ENCODE measurements around the gene LMOD3.

Gene LMOD3

GRCh38 chr3:69090021-69090420 lies 32.4 kb downstream of the LMOD3 start:
- no peak for DNase-seq

- DNase-seq, result no peak
Observed at GRCh38 chr3:69088063-69088462, 34.3 kb downstream of the LMOD3 start.

- DNase-seq, result no peak
Observed at GRCh38 chr3:69087030-69087791, 35.2 kb downstream of the LMOD3 start.

GRCh38 chr3:69085833-69086722 lies 36.3 kb downstream of the LMOD3 start:
- peak; percentile 23 for DNase-seq

- DNase-seq, result no peak
Observed at GRCh38 chr3:69085168-69085832, 37.1 kb downstream of the LMOD3 start.

- DNase-seq, result peak; percentile 79
Observed at GRCh38 chr3:69084326-69085167, 37.8 kb downstream of the LMOD3 start, which contains the start of gene ARL6IP5. ARL6IP5 (plus strand) TSS chr3:69084937; CDS start chr3:69085048, 111 bp downstream.

- no peak for DNase-seq
Observed at GRCh38 chr3:69082805-69083204, 39.6 kb downstream of the LMOD3 start.

- no peak for DNase-seq
Observed at GRCh38 chr3:69082361-69082760, 40.0 kb downstream of the LMOD3 start.

- no peak for DNase-seq
Observed at GRCh38 chr3:69081583-69082262, 40.7 kb downstream of the LMOD3 start.

- DNase-seq, result peak; percentile 52
Observed at GRCh38 chr3:69080233-69080920, 42.0 kb downstream of the LMOD3 start, which contains the start of gene UBA3. UBA3 (minus strand) TSS chr3:69080365; CDS start chr3:69080353, 12 bp downstream.

GRCh38 chr3:69079269-69080159 lies 42.9 kb downstream of the LMOD3 start:
- no peak for DNase-seq

- no peak for DNase-seq
Observed at GRCh38 chr3:69072928-69073327, 49.5 kb downstream of the LMOD3 start.

- no peak for DNase-seq
Observed at GRCh38 chr3:69066121-69066520, 56.3 kb downstream of the LMOD3 start.

- DNase-seq, result no peak
Observed at GRCh38 chr3:69065318-69065964, 57.0 kb downstream of the LMOD3 start.

GRCh38 chr3:69063636-69064035 lies 58.8 kb downstream of the LMOD3 start:
- DNase-seq, result no peak

- no peak for DNase-seq
Observed at GRCh38 chr3:69059688-69060087, 62.7 kb downstream of the LMOD3 start.

GRCh38 chr3:69058947-69059224 lies 63.5 kb downstream of the LMOD3 start:
- DNase-seq, result no peak

- no peak for DNase-seq
Observed at GRCh38 chr3:69058180-69058946, 64.0 kb downstream of the LMOD3 start.
